DMS114 treated with DMSO at 0.1 percent for 48 hours (cell line): Measurements from ENCODE around the gene SIX4.
"Not testable (repeated sequence)": the region's sequence is repeated elsewhere in the genome, so short reads cannot be mapped to it uniquely, and the experiment has no call there.

Experiments
- DNase-seq: peaks from one replicate; lab custom pipeline; 2025; ENCODE audit not compliant: unreplicated experiment; lab: John Stamatoyannopoulos, UW

The SIX4 gene

GRCh38 chr14:60723907-60724618 is at the start of gene SIX4:
Gene SIX4 (minus strand): TSS chr14:60724351. CDS start chr14:60724074, 277 bp downstream.
- peak; percentile 63 for DNase-seq

GRCh38 chr14:60773558-60773957 is 49.4 kb upstream of the SIX4 start:
- no peak for DNase-seq

- DNase-seq, result no peak
These were observed 47.0 kb upstream of the SIX4 start for GRCh38 chr14:60771117-60771516.

GRCh38 chr14:60768602-60769001 is 44.5 kb upstream of the SIX4 start:
- DNase-seq, result no peak

GRCh38 chr14:60760644-60761364 is 36.7 kb upstream of the SIX4 start:
- no peak for DNase-seq

GRCh38 chr14:60760209-60760608 is 36.1 kb upstream of the SIX4 start:
- no peak for DNase-seq

GRCh38 chr14:60758885-60759284 is 34.7 kb upstream of the SIX4 start:
- DNase-seq, result no peak

GRCh38 chr14:60757567-60758002 is 33.4 kb upstream of the SIX4 start:
- no peak for DNase-seq

- DNase-seq, result no peak
These were observed 32.7 kb upstream of the SIX4 start for GRCh38 chr14:60756847-60757246.

- DNase-seq, result no peak
These were observed 29.3 kb upstream of the SIX4 start for GRCh38 chr14:60753264-60754119.

GRCh38 chr14:60744566-60744965 is 20.4 kb upstream of the SIX4 start:
- no peak for DNase-seq

- no peak for DNase-seq
These were observed 14.8 kb upstream of the SIX4 start for GRCh38 chr14:60738843-60739508.

GRCh38 chr14:60736494-60736893 is 12.3 kb upstream of the SIX4 start:
- DNase-seq, result no peak

- DNase-seq, result no peak
These were observed 11.3 kb upstream of the SIX4 start for GRCh38 chr14:60735416-60735815.

- peak; percentile 79 for DNase-seq
These were observed 10.5 kb upstream of the SIX4 start, which contains the start of gene MNAT1 for GRCh38 chr14:60734465-60735242. Gene MNAT1 (plus strand): TSS chr14:60734761. CDS start chr14:60734863, 102 bp downstream.

GRCh38 chr14:60732840-60733483 is 8.8 kb upstream of the SIX4 start:
- DNase-seq, result no peak

- DNase-seq, result not testable (repeated sequence)
These were observed 7.1 kb upstream of the SIX4 start for GRCh38 chr14:60731291-60731690.

GRCh38 chr14:60723116-60723906 is 840 bp downstream of the SIX4 start:
- DNase-seq, result no peak
